Neural cell (in vitro differentiated cells): Measurements from ENCODE around the gene ERICH6.

Experiments used
- CTCF ChIP-seq: fragments of 450-650 bp; IDR thresholded peaks from 2 replicates; pipeline ENCODE4 v1.5.1; 2014; ENCODE audit warnings: antibody characterized with exemption, mild to moderate bottlenecking, moderate library complexity; ENCODE audit not compliant: poor library complexity, severe bottlenecking
- MXI1 ChIP-seq: fragments of 450-650 bp; conservative IDR thresholded peaks from 2 replicates; pipeline ENCODE4 v1.6.1; 2014; ENCODE audit warnings: antibody characterized with exemption, mild to moderate bottlenecking; ENCODE audit not compliant: poor library complexity, severe bottlenecking
- POLR2AphosphoS5 ChIP-seq: IDR thresholded peaks from 2 replicates; pipeline ENCODE4 v1.6.1; 2012

- no peak for TF ChIP-seq CTCF
- no peak for TF ChIP-seq MXI1
- TF ChIP-seq POLR2AphosphoS5, result no peak
These were observed 42.1 kb upstream of the ERICH6 start for GRCh38 chr3:150745832-150746231.
